Transverse colon (tissue), 4 donors: ENCODE results near the gene RABGAP1.

Experiments used
- EP300 ChIP-seq: sonication (generic); formaldehyde crosslinking; IDR thresholded peaks from one replicate; pipeline ENCODE4 v1.6.1; 2017; ENCODE audit warnings: antibody characterized with exemption, low read depth
- POLR2A ChIP-seq: fragments of 450-650 bp; IDR thresholded peaks from one replicate; pipeline ENCODE4 v1.6.1; 2016; ENCODE audit warnings: antibody characterized with exemption, mild to moderate bottlenecking, moderate library complexity
- POLR2AphosphoS5 ChIP-seq, 3 donors: sonication (generic); formaldehyde crosslinking; IDR thresholded peaks; one replicate each; pipeline ENCODE4 v1.6.1; 2016; ENCODE audit warnings: antibody characterized with exemption in 3 of 3
- TF ChIP-seq, protein P1 (sequence below), 5 experiments: fragments of 200-600 bp in 3 of 5; fragments of 450-650 bp in 2 of 5; sonication (generic) in 3 of 5; IDR thresholded peaks; 1 replicate in 2 of 5; 2 replicates in 3 of 5; pipeline ENCODE4 v1.5.1; 2016 to 2017; ENCODE audit warnings: antibody characterized with exemption in 5 of 5, inconsistent platforms in 3 of 5, mild to moderate bottlenecking in 2 of 5, moderate library complexity in 1 of 5

GRCh38 chr9:123059472-123060220, 118.8 kb downstream of the RABGAP1 start:
- TF ChIP-seq, protein P1, sequence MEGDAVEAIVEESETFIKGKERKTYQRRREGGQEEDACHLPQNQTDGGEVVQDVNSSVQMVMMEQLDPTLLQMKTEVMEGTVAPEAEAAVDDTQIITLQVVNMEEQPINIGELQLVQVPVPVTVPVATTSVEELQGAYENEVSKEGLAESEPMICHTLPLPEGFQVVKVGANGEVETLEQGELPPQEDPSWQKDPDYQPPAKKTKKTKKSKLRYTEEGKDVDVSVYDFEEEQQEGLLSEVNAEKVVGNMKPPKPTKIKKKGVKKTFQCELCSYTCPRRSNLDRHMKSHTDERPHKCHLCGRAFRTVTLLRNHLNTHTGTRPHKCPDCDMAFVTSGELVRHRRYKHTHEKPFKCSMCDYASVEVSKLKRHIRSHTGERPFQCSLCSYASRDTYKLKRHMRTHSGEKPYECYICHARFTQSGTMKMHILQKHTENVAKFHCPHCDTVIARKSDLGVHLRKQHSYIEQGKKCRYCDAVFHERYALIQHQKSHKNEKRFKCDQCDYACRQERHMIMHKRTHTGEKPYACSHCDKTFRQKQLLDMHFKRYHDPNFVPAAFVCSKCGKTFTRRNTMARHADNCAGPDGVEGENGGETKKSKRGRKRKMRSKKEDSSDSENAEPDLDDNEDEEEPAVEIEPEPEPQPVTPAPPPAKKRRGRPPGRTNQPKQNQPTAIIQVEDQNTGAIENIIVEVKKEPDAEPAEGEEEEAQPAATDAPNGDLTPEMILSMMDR (IDR thresholded peaks at IDR 0.05): no peak
- TF ChIP-seq POLR2A (no peak), POLR2AphosphoS5 (IDR thresholded peaks at IDR 0.05) (no peak), EP300 (no peak)
